Measurements from ENCODE around the gene ASB2.

Gene ASB2, protein sequence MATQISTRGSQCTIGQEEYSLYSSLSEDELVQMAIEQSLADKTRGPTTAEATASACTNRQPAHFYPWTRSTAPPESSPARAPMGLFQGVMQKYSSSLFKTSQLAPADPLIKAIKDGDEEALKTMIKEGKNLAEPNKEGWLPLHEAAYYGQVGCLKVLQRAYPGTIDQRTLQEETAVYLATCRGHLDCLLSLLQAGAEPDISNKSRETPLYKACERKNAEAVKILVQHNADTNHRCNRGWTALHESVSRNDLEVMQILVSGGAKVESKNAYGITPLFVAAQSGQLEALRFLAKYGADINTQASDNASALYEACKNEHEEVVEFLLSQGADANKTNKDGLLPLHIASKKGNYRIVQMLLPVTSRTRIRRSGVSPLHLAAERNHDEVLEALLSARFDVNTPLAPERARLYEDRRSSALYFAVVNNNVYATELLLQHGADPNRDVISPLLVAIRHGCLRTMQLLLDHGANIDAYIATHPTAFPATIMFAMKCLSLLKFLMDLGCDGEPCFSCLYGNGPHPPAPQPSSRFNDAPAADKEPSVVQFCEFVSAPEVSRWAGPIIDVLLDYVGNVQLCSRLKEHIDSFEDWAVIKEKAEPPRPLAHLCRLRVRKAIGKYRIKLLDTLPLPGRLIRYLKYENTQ

DNA sequence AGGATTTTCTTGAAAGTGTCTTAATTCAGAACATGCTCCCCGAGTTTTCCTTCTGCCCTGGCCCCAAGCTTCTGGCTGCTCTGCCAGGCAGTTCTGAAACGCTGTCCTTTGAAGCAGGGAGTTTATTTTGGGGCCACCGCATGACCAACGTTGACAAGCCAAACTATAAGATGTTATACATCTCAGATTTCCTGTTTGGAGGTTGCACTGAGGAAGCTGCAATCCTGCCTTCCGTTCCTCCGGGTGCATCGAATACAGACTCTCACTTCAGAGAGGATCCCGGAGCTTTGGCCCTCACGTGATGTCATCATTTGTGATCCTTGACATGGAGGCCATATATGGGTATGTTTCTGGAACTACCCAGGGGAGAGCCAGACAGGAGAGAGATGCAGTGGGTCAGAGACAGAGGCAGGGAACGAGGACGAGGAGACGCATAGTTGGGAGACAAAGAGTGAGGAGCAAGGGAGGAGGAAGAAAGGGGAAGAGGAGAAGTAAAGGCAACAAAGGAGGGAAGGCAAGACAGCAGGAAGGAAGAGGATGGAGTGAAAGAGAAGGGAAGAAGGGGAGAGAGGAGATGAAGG, at the start of gene ASB2:
Gene ASB2, minus strand, starts transcription at position 94 of the 581 bp plus-strand sequence. CDS start 12,031 bp downstream, outside the sequence.
- DNase-seq (ENCODE audit: low read depth, low spot score) = no peak

DNA sequence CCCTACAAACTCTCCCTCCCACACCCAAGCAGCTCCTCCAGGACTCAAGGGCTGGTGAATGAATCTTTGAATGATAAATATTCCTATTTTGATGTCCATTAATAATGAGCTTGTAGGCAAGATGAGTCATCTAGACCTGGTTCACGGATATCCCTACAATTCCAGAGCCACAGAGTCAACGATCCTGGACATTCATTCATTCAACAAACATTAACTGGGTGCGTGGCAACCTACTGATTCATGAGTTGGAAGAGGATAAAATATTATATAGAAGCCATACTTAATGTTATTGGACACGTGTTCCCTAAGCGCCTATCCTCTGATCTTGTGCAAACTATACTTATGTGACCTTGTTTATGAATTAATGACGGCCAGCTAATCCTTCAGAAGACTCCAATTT, 49.4 kb upstream of the ASB2 start:
- no peak for DNase-seq (ENCODE audit: low read depth, low spot score)

DNA sequence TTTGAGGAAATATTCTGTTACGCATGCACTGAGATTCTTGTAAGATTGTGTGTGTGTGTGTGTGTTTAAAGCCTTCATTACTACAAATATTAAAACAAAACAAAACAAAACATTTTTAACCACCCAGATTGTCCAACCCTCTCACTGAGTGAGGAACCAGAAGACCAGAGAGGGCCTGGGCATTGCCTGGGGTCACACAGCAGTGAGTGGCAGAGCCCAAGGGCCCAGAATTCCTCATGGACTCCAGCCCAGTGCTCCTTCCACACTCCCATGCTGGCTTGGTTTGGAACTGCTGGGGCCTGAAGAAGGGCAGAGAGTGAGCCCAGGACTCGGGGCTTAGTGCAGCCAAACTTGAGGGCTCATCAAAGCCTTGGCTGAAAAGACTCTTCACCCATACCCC, 48.2 kb upstream of the ASB2 start:
- no peak for DNase-seq (ENCODE audit: low read depth, low spot score)

DNA sequence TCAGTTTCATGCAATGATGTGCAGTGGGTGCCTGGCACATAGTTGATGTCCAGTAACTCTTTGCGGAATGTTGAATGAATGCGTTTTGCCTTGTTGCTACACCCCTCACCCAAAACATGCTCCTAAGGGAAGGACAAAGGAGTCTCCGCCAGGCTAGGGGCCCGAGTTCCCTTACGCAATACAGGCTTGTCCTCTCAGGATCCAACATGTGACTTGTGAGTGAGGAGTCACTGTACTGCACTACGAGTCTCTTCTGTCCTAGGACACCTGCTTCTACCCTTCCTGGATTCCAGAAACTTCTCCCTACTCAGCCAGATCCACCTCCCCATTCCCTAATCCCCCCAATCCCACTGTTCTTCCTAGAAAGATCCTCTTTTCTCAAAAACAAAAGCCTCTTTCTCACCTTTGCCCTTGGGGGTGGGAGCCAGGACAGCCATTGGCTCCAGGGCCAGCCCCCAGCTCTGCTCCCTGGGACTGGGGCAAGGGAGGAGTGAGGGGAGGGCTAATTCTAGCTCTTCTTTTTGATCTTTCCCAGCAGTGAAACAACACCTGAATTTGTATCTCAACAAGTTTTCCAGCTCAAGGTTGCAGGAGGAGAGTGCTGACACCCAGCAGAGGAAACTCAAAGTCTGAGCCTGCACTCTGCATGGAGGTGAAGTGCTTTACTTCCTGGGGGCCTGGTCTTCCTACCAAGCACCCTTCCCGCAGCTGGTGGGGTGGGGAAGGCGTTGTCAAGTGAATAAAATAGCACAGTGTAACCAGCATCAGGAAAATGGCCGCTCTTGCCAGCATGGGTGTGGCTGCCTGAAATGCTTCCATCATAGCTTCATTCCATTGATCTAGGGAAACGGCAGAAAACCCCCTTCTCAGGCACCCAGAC, 46.4 kb upstream of the ASB2 start:
- no peak for DNase-seq (ENCODE audit: low read depth, low spot score)

DNA sequence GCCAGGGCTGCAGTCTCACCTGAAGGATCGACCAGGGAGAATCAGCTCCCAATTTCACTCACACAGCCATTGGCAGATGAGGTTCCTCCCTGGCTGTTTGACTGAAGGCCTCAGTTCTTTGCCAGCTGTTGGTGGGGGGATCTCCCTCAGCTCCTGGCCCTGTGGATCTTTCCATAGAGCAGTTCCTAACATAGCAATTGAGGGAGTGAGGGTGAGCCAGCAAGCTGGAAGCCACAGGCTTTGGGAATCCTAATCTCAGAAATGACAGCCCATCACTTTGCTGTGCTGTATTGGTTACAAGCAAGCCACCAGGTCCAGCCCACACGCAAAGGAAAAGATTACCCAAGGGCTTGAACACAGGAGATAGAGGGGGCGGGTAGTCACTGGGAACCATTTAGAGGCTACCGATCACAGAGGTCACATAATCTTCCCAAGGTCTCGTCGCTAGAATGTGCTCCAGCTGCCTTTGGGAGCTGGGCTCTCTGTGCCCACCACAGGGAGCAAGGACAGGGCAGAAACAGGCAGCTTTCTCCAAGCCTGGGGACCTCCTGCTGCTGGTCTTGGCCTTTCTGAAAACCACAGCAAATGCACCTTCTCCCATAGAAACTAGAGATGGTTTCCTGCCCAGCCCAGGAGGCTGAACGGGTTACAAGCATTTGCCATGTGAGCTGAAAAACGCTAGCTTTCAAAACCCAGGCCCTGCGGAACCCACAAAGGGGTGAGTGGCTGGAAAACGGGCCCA, 45.2 kb upstream of the ASB2 start:
- DNase-seq (ENCODE audit: low read depth, low spot score) = peak; percentile 17

DNA sequence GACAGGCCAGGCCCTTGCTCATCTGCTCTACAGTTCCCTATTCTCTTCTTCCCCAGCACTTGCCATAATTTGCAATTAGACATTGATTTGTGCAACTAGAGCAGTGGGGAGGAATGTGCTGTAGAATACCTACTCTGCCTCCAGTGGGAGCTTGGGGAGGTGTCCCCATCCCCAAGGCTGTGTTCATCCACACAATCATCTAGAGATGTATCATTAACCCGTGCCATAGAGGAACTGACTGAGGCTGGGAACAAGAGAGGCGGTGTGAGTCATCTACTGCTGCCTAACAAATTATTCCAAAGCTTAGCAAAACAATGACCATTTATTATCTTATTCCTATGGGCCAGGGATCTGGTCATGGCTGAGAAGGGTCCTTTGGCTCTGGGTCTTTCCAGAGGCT, 44.6 kb upstream of the ASB2 start:
- no peak for DNase-seq (ENCODE audit: low read depth, low spot score)

DNA sequence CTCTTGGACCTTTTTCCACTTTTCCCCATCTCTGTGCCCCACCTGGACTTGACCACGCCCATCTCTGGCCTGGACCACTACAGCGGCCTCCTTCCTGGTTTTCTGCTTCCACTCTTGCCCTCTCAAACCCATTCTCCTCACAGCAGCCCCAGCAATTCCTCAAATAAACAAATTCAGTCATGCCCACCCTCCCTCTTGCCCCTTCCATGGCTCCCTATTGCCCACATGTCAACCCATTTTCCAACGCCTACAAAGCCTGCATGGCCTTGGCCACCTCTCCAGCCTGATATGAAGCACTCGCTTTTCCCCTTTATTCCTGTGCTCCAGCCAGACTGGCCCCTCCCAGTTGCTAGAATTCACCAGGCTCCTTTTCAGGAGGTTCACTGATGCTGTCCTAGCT, 43.9 kb upstream of the ASB2 start:
- no peak for DNase-seq (ENCODE audit: low read depth, low spot score)

DNA sequence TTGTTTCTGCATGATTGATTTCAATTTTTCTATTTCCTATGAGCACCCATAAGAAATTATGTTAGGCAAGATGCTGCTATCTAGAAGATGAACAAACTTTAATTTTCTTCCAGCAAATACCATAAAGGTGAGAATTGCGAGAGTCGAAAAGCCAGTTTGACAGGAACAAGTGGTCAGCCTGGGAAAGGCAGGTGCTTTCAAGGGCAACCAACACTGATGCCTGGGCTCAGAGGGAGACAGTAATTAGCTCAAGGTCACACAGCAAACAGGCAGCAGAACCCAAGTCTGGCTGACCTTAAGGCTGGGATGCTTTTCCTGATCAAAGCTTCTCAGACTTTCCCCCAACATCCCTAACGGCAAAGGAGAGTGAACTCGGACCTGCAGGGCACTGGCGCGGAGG, 43.0 kb upstream of the ASB2 start:
- no peak for DNase-seq (ENCODE audit: low read depth, low spot score)

DNA sequence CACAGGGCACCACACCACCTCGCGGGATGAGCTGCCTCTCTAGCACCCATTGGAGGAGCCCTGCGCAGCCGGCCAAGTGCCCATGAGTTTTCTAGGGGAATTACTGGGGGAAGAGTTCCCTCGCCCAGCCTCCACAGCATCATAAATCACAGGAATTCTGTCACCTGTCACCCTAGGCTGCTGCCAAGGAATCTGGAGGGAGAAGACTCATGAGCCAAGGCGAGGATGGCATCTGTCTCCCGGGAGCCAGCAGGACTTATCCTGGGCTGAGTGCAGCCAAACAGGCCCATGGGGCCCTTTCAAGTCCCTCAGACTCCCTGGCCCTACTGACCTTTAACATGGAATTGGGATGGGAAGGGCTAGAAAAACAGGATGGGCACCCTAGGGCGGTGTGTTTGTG, 41.9 kb upstream of the ASB2 start:
- DNase-seq (ENCODE audit: low read depth, low spot score) = no peak

DNA sequence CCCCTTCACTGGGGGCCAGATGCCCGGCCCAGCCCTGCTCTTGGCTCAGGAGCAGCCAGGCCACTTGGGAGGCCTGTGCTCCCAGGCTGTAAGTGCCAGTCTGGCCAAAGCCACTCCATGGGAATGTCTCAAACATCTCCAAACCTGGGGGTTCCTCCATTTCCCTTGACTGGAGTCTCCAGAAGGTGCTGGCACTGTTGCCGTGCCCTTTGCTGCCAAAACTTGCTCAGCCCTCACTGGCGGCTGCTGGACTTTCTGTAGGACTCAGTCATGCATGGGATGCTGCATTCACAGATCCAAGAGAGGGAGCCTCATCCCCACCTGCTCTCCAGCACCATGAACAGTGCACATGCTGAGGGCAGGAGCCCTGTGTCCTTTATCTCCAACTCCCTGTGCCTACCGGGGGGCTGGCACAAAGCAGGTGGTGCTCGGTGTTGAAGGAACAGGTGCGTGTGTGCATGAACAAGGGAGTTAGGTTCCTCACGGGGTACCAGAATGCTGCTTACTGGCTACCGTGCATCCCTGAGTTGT, 40.1 kb upstream of the ASB2 start:
- DNase-seq (ENCODE audit: low read depth, low spot score) = no peak

DNA sequence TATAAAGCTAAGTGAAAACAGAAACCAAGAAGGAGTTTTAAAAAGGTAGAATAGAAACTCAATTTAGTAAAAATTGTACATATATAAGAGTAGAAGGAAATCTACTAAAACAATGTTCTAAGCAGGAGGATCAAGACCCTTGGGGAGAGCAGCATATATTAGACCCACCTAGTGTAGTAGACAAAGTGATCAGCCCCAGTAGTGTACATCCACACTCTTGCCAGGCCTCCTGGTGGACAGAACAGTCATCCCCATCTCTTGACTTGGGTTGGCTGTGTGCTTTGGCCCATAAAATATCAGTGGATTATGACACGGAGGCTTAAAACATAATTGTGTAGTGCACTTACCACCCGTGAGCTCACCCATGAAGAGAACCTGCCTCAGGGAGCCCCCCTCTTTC, 38.9 kb upstream of the ASB2 start:
- DNase-seq (ENCODE audit: low read depth, low spot score) = no peak

DNA sequence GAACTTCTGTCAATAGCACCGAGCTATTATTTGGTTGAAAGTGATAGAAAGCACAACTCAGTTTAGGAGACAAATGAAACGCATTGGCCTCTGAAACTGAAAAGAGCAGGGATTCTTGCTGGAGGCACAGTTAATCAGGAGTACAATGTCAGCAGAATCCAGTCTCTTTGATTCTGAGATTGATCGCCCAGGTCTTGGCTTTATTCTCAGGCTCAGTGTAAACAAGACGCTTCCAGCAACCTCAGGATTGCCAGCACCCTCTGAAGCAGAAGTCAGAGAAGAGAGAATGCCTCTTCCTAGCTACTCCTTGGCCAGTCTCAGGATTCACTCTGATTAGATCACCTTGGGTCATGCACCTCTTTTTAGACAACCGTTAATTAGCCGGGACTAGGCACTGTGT, 38.0 kb upstream of the ASB2 start:
- no peak for DNase-seq (ENCODE audit: low read depth, low spot score)

DNA sequence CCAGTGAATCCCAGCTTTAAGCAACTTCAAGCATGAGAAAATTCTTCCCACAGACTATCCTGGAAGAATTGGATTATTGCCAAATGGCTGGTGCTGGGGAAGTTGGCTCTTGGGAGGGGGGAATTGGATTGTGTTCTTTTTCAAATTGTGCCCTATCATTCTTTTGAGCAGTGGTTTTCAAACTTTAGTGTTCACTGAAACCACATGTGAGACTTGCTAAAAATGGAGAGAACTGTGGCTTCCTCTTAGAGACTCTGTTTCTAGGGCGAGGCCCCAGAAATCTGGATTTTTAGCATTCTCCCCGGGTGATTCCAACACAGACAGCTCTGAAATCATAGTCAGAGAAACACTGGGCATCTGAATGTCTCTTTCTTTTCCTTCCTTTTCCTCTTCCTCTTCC, 35.4 kb upstream of the ASB2 start:
- no peak for DNase-seq (ENCODE audit: low read depth, low spot score)

DNA sequence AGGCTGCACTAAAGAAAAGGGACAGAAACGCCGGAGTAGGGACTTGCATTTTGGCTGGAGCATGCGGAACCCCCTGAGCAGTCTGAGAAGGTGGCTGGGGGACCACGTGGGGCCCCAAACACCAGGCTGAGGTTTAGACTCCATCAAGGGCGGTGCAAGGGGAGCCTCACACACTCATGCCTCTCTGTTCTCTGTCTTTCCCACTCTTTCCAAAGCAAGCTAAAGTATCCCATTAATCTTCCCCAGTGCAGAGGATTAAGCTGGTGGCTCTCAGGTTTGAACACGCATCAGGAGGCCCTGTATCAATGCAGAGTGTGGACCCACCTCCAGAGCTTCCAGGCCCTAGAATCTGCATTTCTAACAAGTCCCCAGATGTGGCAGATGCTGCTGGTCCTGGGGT, 34.3 kb upstream of the ASB2 start:
- no peak for DNase-seq (ENCODE audit: low read depth, low spot score)

DNA sequence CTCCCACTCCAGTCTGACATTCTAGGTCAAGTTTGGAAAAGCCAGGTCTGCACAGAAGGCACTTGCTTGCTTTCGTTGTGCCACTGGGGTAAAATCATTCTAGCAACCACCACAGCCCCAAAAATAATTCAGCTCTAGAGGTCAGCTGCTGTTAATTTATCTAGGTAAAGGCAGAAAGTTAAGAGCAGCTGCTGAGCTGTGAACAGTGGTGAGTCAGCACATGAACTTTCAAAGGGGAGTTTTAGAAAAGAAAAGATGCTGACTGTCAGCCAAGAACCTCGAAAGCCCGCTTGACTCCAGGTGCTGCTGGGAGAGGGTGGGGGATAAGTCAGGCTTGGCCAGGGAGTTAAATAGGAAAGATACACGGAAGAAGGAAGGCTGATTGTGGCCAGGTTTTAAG, 33.4 kb upstream of the ASB2 start:
- DNase-seq (ENCODE audit: low read depth, low spot score) = no peak

DNA sequence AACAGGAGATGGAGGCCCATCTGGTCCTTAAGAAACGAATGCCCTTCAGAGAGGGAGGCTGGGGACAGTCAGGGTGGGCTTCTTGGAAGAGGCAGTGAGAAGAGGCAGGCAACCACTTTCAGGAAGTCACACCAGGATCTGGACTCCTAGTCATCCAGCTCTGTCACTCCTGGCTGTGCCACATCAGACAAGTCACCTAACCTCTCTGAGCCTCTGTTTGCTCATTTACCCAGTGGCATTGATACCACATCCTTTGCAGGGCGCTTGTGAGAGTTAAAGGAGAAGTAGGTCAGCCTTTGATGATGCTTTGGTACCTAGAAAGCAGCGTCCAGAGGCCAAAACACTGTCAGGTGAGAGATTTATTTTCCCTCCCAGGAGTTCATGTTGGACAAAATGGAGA, 31.9 kb upstream of the ASB2 start:
- no peak for DNase-seq (ENCODE audit: low read depth, low spot score)

DNA sequence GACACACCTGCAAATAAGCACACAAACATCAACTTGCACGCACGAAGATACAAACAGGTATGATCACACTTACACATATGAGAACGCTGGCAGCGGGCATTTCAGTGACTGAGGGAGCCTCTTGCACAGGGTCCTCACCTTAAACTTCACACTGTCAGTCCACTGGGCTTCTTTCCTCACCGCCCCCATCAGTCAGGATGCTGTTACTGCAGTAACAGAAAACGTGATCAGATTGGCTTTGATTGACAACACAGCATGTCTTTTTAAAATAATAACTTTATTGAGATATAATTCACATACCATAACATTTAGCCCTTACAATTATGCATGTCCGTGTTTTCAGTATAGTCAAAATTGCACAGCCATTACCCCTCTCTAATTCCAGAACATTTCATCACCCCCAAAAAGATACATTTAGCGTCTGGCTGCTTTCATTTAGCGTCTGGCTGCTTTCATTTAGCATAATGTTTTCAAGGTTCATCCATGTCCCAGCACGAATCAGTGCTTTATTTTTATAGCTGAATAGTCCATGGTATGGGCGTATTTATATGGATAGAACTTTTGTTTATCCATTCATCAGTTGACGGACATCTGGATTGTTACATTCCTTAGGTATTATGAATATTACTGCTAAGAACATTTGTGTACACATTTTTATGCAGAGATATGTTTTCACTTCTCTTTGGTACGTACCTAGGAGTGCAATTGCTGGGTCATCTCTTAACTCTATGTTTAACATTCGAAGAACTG, 29.1 kb upstream of the ASB2 start:
- no peak for DNase-seq (ENCODE audit: low read depth, low spot score)

DNA sequence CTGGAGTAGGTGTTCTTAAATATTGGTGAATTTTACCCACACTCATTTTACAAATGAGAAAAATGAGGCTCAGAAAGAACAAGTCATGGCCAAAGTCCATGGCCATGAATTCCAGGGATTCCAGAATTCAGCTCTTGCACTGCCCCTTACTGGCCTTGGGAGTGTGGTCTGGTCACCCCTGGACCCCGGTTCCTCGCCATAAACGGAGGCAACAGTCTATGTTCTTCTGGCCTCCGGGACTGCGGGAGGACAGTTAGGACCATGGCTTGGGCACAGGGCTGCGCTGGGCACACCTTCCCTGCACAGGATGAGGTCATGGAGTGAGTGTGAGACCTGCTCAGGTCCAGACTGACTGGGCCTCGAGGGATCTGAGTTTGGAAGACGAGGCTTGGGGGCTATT, 27.6 kb upstream of the ASB2 start:
- no peak for DNase-seq (ENCODE audit: low read depth, low spot score)

DNA sequence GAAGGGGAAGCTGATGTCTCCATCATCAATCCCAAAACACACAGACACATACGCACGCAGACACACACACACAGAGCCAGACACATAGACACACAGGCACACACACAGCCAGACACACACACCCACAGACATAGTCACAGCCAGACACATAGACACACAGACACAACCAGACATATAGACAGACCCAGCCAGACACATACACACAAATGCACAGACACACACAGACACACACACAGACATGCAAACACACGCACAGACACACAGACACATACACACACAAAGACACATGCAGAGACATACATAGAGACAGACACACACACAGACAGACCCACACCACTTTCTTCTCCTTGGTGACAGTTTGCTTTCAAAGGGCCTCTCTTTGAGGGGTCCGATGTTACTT, 27.0 kb upstream of the ASB2 start:
- no peak for DNase-seq (ENCODE audit: low read depth, low spot score)

Data from brain pericyte (primary cell).